HEK293T (cell line): ENCODE measurements around the gene SIN3A.

Experiments
- BHLHE40 ChIP-seq: fragments of 450-650 bp; IDR thresholded peaks from 2 replicates; pipeline ENCODE4 v1.6.1; 2016; ENCODE audit warnings: mild to moderate bottlenecking, moderate library complexity, borderline replicate concordance
- CTBP1 ChIP-seq: fragments of 450-650 bp; IDR thresholded peaks from 2 replicates; pipeline ENCODE4 v1.6.1; 2016; ENCODE audit warnings: borderline replicate concordance
- ELF4 ChIP-seq: fragments of 450-650 bp; IDR thresholded peaks from 2 replicates; pipeline ENCODE4 v1.6.1; 2017; ENCODE audit warnings: antibody characterized with exemption
- FOXA1 ChIP-seq: fragments of 450-650 bp; IDR thresholded peaks from 2 replicates; pipeline ENCODE4 v1.6.1; 2016; ENCODE audit warnings: mild to moderate bottlenecking
- FOXK2 ChIP-seq: fragments of 450-650 bp; IDR thresholded peaks from 2 replicates; pipeline ENCODE4 v1.6.1; 2016; ENCODE audit warnings: mild to moderate bottlenecking
- FOXM1 ChIP-seq: fragments of 450-650 bp; IDR thresholded peaks from 2 replicates; pipeline ENCODE4 v1.6.1; 2017; ENCODE audit warnings: mild to moderate bottlenecking, borderline replicate concordance
- HDGF ChIP-seq: fragments of 450-650 bp; IDR thresholded peaks from 2 replicates; pipeline ENCODE4 v1.6.1; 2017; ENCODE audit warnings: antibody characterized with exemption, borderline replicate concordance
- L3MBTL2 ChIP-seq: fragments of 450-650 bp; conservative IDR thresholded peaks from 2 replicates; pipeline ENCODE4 v1.6.1; 2016; ENCODE audit warnings: mild to moderate bottlenecking
- LEF1 ChIP-seq: fragments of 450-650 bp; IDR thresholded peaks from 2 replicates; pipeline ENCODE4 v1.6.1; 2017; ENCODE audit warnings: mild to moderate bottlenecking, borderline replicate concordance
- NFRKB ChIP-seq: fragments of 450-650 bp; IDR thresholded peaks from 2 replicates; pipeline ENCODE4 v1.6.1; 2016; ENCODE audit warnings: mild to moderate bottlenecking, moderate library complexity
- SP1 ChIP-seq: fragments of 450-650 bp; IDR thresholded peaks from 2 replicates; pipeline ENCODE4 v1.6.1; 2017
- SUZ12 ChIP-seq: fragments of 450-650 bp; IDR thresholded peaks from 2 replicates; pipeline ENCODE4 v1.6.1; 2016; ENCODE audit warnings: mild to moderate bottlenecking
- ZNF384 ChIP-seq: fragments of 450-650 bp; IDR thresholded peaks from 2 replicates; pipeline ENCODE4 v1.6.1; 2016
- TF ChIP-seq, protein P1 (sequence below): fragments of 450-650 bp; IDR thresholded peaks from 2 replicates; pipeline ENCODE4 v1.6.1; 2016

GRCh38 chr15:75335313-75335704, 116.2 kb downstream of the SIN3A start:
- no peak for TF ChIP-seq FOXM1
- no peak for TF ChIP-seq BHLHE40
- TF ChIP-seq FOXA1, result no peak
- TF ChIP-seq SP1, result no peak
- TF ChIP-seq, protein P1, sequence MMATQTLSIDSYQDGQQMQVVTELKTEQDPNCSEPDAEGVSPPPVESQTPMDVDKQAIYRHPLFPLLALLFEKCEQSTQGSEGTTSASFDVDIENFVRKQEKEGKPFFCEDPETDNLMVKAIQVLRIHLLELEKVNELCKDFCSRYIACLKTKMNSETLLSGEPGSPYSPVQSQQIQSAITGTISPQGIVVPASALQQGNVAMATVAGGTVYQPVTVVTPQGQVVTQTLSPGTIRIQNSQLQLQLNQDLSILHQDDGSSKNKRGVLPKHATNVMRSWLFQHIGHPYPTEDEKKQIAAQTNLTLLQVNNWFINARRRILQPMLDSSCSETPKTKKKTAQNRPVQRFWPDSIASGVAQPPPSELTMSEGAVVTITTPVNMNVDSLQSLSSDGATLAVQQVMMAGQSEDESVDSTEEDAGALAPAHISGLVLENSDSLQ, result no peak
- TF ChIP-seq FOXK2, result no peak
- TF ChIP-seq ELF4, result no peak
- TF ChIP-seq CTBP1, result no peak
- TF ChIP-seq LEF1, result no peak
- no peak for TF ChIP-seq SUZ12
- no peak for TF ChIP-seq ZNF384
- no peak for TF ChIP-seq HDGF
- no peak for TF ChIP-seq L3MBTL2
- no peak for TF ChIP-seq NFRKB
